Lung (tissue), 12 donors: ENCODE measurements around the gene PLCL1. TPM values are rescaled to one million over a fixed set of nuclear protein-coding genes. Genes with fewer than 3 reads are reported as not detected.

ENCODE experiments used
- ATAC-seq: fragments of 200-7000 bp; cut with Tn5 transposase; one replicate; pipeline ENCODE4 v1.9.1; 2020; ENCODE audit warnings: moderate number of reproducible peaks; ENCODE audit not compliant: insufficient read depth, low FRiP score
- DNase-seq, 3 donors: peaks; one replicate each; pipeline ENCODE4 v3.0.0-alpha.2; 2013 to 2017
- H3K27ac ChIP-seq, 2 donors: one replicate each; pipeline ENCODE4 v1.5.1; 2013; ENCODE audit warnings: mild to moderate bottlenecking in 2 of 2, moderate library complexity in 2 of 2, control low read depth in 1 of 2, inconsistent platforms in 1 of 2, low read depth in 1 of 2, low read length in 1 of 2
- H3K27me3 ChIP-seq, 3 donors: one replicate each; pipeline ENCODE4 v1.5.1; 2013; ENCODE audit warnings: low read length in 2 of 3; ENCODE audit not compliant: control insufficient read depth in 3 of 3, insufficient read depth in 3 of 3
- H3K36me3 ChIP-seq, 4 donors: one replicate each; pipeline ENCODE4 v1.5.1; 2013; ENCODE audit warnings: low read length in 4 of 4, mild to moderate bottlenecking in 1 of 4, moderate library complexity in 1 of 4; ENCODE audit not compliant: control insufficient read depth in 4 of 4, insufficient read depth in 4 of 4
- H3K4me1 ChIP-seq, 5 donors: one replicate each; pipeline ENCODE4 v1.5.1; 2013; ENCODE audit warnings: low read length in 5 of 5, mild to moderate bottlenecking in 2 of 5, moderate library complexity in 1 of 5; ENCODE audit not compliant: control insufficient read depth in 5 of 5, insufficient read depth in 5 of 5
- H3K4me3 ChIP-seq: one replicate; pipeline ENCODE4 v1.5.1; 2013; ENCODE audit warnings: mild to moderate bottlenecking, control low read depth, moderate library complexity
- H3K9ac ChIP-seq, 2 donors: one replicate each; pipeline ENCODE4 v1.5.1; 2013; ENCODE audit warnings: low read length in 2 of 2, control low read depth in 1 of 2; ENCODE audit not compliant: insufficient read depth in 1 of 2
- H3K9me3 ChIP-seq, 4 donors: one replicate each; pipeline ENCODE4 v1.5.1; 2013; ENCODE audit warnings: low read length in 3 of 4, mild to moderate bottlenecking in 1 of 4, moderate library complexity in 1 of 4; ENCODE audit not compliant: control insufficient read depth in 4 of 4, insufficient read depth in 3 of 4
- WGBS, 2 donors: extraction: QIAGEN DNeasy Blood & Tissue Kit; methylation state at CpG; one replicate each; pipeline ENCODE4 v1.1.7; 2013; 5-methylcytosine and 5-hydroxymethylcytosine counted together
- polyA plus RNA-seq, 2 donors: library from polyadenylated mRNA; stranded (reverse); fragments of 200-250 nt; gene quantifications; one replicate each; pipeline ENCODE4 v1.2.1, GENCODE V29; 2013
- total RNA-seq, 2 donors: library from RNA; depleted of rRNA in 1 of 2; stranded (reverse); fragments of >200 nt in 1 of 2; gene quantifications; one replicate each; pipeline ENCODE4 v1.2.1, GENCODE V29; 2014 to 2021
- TF ChIP-seq, protein P1 (sequence below): IDR thresholded peaks from 2 replicates; pipeline ENCODE4 v1.5.1; 2012; ENCODE audit warnings: mild to moderate bottlenecking; ENCODE audit errors: control extremely low read depth, extremely low read depth
- donor health status: control.
- donor health status: control.
- donor health status: Bipolar disorder and iron deficiency.
- donor health status: healthy.
- donor health status: DM: yes; HTN: yes; CAD: no.

The PLCL1 gene
- total and polyA plus RNA-seq, 4 donors, result 1.1 to 13.0 (median 2.9) TPM

DNA sequence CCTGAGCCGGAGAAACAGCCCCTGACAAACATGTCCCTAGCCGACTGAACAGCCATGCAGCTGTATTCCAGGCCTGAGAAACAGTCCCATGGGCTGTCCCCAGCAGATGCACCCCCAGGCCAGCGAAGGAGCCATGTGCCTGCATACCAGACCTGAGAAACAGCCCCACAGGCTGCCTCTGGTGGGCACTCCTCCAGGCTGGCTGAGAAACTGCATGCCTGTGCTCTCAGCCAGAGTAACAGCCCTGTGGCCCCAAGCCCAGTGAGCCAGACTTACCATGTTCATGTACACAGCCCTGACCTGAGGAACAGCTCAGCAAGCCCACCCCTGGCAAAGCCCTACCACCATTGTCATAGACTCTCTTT lies 44.1 kb upstream of the PLCL1 start:
- Histone ChIP-seq H3K9ac (no peak overlapping the region), H3K27me3 (no peaks in the 10 kb centered on the region), H3K9me3 (peaks cover 0 to 16% (median 0%) of the 10 kb centered on the region in 4 donors), H3K4me3 (no peak overlapping the region), H3K4me1 (no peaks in the 10 kb centered on the region), H3K27ac (no peak overlapping the region), H3K36me3 (no peaks in the 10 kb centered on the region)
- TF ChIP-seq, protein P1, sequence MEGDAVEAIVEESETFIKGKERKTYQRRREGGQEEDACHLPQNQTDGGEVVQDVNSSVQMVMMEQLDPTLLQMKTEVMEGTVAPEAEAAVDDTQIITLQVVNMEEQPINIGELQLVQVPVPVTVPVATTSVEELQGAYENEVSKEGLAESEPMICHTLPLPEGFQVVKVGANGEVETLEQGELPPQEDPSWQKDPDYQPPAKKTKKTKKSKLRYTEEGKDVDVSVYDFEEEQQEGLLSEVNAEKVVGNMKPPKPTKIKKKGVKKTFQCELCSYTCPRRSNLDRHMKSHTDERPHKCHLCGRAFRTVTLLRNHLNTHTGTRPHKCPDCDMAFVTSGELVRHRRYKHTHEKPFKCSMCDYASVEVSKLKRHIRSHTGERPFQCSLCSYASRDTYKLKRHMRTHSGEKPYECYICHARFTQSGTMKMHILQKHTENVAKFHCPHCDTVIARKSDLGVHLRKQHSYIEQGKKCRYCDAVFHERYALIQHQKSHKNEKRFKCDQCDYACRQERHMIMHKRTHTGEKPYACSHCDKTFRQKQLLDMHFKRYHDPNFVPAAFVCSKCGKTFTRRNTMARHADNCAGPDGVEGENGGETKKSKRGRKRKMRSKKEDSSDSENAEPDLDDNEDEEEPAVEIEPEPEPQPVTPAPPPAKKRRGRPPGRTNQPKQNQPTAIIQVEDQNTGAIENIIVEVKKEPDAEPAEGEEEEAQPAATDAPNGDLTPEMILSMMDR, result no peak
- no peak for ATAC-seq
- WGBS, 2 donors, result 91 to 100% methylated on average over 3 of the region's 3 CpGs
- no peak for DNase-seq

GRCh38 chr2:197777823-197778407 lies 26.5 kb upstream of the PLCL1 start:
- H3K36me3 ChIP-seq, result no peaks in the 10 kb centered on the region
- H3K9me3 ChIP-seq, result no peaks in the 10 kb centered on the region
- H3K9ac ChIP-seq, result no peak overlapping the region
- no peaks in the 10 kb centered on the region for H3K4me1 ChIP-seq
- 28 to 34% methylated on average over 4 of the region's 4 CpGs for WGBS, 2 donors
- TF ChIP-seq, protein P1, result peak; percentile 51
- ATAC-seq (no peak), DNase-seq (peak in 2 of 3 donors; percentile 68 to 76)
- no peaks in the 10 kb centered on the region for H3K27me3 ChIP-seq
- H3K27ac ChIP-seq, result no peak overlapping the region
- H3K4me3 ChIP-seq, result no peak overlapping the region

DNA sequence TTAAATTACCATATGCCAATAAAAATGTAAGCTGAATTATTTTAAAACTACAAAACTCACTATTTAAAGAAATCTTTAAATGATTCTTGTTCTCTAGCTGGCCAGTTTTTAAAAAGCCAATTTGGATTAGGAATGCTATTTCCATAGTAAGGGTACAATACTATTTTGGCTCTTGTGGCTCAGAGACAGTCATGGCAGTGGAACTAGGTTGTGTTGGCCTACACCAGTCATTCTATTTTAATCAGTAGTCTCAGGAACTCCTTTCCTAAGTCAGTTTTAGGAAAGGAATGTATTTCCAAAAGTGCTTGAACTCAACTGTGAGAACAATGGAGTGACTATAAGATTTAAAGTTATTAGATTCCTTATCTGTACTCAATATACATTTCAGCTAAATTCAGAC lies 25.1 kb upstream of the PLCL1 start:
- Histone ChIP-seq H3K27ac (no peak overlapping the region), H3K9ac (no peak overlapping the region), H3K36me3 (no peaks in the 10 kb centered on the region), H3K27me3 (no peaks in the 10 kb centered on the region), H3K9me3 (no peaks in the 10 kb centered on the region), H3K4me3 (no peak overlapping the region), H3K4me1 (no peaks in the 10 kb centered on the region)
- no peak for ATAC-seq
- TF ChIP-seq, protein P1, result no peak
- no peak for DNase-seq

DNA sequence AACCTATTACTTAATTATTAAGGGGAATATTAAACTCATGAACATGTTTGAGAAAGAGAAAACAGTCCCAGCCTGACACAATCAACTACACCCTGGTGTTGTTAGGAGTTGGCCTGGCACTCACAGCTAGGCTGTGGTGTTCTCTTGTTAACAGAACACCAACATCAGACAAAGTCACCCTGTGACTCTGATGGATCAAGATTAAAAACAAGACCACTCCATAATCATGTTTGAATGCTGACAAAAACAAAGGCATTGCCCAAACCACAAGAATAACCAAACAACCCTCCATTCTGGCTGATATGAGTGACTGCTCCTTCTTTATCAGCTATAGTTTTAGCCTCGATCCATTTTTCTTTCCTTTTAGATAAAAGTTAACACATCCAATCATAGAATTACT lies 22.3 kb upstream of the PLCL1 start:
- Histone ChIP-seq H3K9ac (no peak overlapping the region), H3K27me3 (peaks cover 0 to 4% (median under 1%) of the 10 kb centered on the region in 3 donors), H3K36me3 (no peaks in the 10 kb centered on the region), H3K4me3 (no peak overlapping the region), H3K9me3 (peaks cover 0 to 3% (median 0%) of the 10 kb centered on the region in 4 donors), H3K4me1 (peaks cover 0 to 11% (median 0%) of the 10 kb centered on the region in 5 donors), H3K27ac (no peak overlapping the region)
- DNase-seq, result no peak
- WGBS, 2 donors, result 21 to 27% methylated on average over 1 of the region's 1 CpG
- TF ChIP-seq, protein P1, result no peak
- no peak for ATAC-seq
